GM19467 (cell line): ENCODE measurements around the gene ZNRF3.
"Not testable (repeated sequence)": the region's sequence is repeated elsewhere in the genome, so short reads cannot be mapped to it uniquely, and the experiment has no call there.

ENCODE experiments used
- ATAC-seq: cut with Tn5 transposase; IDR thresholded peaks from one replicate; pipeline ENCODE4 v1.9.1; 2021; ENCODE audit warnings: mild to moderate bottlenecking, moderate library complexity; ENCODE audit not compliant: unreplicated experiment

Gene ZNRF3

GRCh38 chr22:29000641-29001040, 117.3 kb downstream of the ZNRF3 start:
- no peak for ATAC-seq

GRCh38 chr22:29002603-29003002, 119.2 kb downstream of the ZNRF3 start:
- no peak for ATAC-seq

GRCh38 chr22:29003552-29003951, 120.2 kb downstream of the ZNRF3 start:
- no peak for ATAC-seq

- no peak for ATAC-seq
These were observed 120.7 kb downstream of the ZNRF3 start for GRCh38 chr22:29003975-29004646.

GRCh38 chr22:29004647-29005371, 121.4 kb downstream of the ZNRF3 start:
- no peak for ATAC-seq

- ATAC-seq = not testable (repeated sequence)
These were observed 122.4 kb downstream of the ZNRF3 start for GRCh38 chr22:29005754-29006153.

GRCh38 chr22:29006346-29006745, 123.0 kb downstream of the ZNRF3 start:
- no peak for ATAC-seq

- ATAC-seq = no peak
These were observed 125.8 kb downstream of the ZNRF3 start for GRCh38 chr22:29009148-29009547.

- ATAC-seq = no peak
These were observed 128.1 kb downstream of the ZNRF3 start for GRCh38 chr22:29011240-29012100.

GRCh38 chr22:29012101-29012433, 128.7 kb downstream of the ZNRF3 start:
- no peak for ATAC-seq

- no peak for ATAC-seq
These were observed 129.6 kb downstream of the ZNRF3 start for GRCh38 chr22:29012952-29013351.

- no peak for ATAC-seq
These were observed 130.9 kb downstream of the ZNRF3 start for GRCh38 chr22:29014293-29014692.

GRCh38 chr22:29014773-29015172, 131.4 kb downstream of the ZNRF3 start:
- no peak for ATAC-seq

GRCh38 chr22:29016067-29016938, 132.9 kb downstream of the ZNRF3 start:
- peak; percentile 61 for ATAC-seq

- no peak for ATAC-seq
These were observed 135.2 kb downstream of the ZNRF3 start for GRCh38 chr22:29018293-29019189.

GRCh38 chr22:29022101-29022817, 138.9 kb downstream of the ZNRF3 start:
- no peak for ATAC-seq

GRCh38 chr22:29023172-29023796, 139.9 kb downstream of the ZNRF3 start:
- no peak for ATAC-seq

- ATAC-seq = no peak
These were observed 143.2 kb downstream of the ZNRF3 start for GRCh38 chr22:29026579-29026978.

- ATAC-seq = no peak
These were observed 145.1 kb downstream of the ZNRF3 start for GRCh38 chr22:29028468-29028867.
